Femur (tissue), 1 donor: ENCODE results near the gene PHIP.

Experiments
- DNase-seq: peaks from one replicate; pipeline ENCODE4 v3.0.0-alpha.2; 2017

Gene PHIP

DNA sequence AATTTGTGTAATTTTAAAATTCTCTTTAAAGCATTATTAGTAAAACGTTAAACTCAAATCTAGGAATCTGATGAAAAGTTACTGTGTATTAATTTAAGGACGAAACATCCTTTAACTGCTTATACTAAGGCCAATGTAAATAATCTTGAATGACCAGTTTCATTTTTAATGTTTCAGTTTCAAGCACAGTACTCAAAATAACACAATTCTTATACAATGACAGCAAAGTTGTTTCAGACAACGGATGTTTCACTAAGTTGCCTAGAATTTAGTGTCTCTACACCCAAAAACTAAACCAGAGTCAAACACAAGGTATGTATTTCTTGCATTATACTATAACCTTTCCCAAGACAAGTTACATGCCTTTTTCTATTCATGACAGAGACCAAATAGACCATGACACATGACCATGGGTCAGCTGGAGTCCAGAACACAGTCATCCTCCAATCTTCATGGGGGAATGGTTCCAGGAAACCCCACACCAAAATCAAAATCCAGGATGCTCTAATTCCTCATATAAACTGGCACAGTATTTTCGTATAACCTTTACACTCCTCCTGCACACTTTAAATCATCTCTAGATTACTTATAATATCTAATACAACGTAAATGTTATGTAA is 7.7 kb downstream of the PHIP start:
- no peak for DNase-seq

GRCh38 chr6:79066828-79067227 is 11.2 kb downstream of the PHIP start:
- no peak for DNase-seq

- DNase-seq: no peak
Measured at GRCh38 chr6:79066330-79066729, 11.7 kb downstream of the PHIP start.

DNA sequence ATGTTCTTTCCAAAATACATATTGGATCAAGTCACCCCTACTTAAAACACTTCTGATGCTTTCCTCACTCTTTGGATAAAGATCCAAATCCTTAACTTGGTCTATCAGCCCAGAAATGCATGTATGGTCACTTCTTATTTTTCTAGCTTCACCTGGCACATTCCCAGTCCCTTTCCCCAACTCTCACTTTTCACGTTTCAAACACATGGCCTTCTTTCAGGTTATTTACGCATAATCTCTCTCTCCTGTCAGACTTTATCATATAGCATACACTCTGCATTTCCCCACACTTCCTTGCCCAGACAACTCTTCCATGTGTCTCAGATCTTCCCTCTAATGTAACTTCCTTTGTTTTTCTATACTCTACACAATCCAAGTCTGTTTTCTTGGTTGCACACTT is 12.8 kb downstream of the PHIP start:
- DNase-seq: no peak

DNA sequence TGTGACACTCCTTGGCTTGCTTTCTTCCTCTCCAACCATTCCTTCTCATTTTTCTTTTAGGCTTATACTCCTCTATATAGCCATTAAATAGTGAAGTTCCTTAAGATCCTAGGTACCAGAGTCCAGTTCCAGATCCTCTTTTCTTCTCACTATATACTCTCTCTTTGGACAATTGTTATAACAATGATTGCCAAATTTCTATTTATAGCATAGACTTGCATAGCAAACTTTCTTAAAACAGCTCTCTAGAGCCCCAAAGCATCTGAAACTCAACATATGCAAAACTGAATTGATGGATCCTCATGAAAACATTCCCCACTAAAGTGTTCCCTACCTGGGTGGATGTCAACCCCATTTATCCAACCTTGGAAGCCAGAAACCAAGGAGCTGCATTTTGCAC is 13.4 kb downstream of the PHIP start:
- DNase-seq: no peak

GRCh38 chr6:79062708-79063107 is 15.3 kb downstream of the PHIP start:
- no peak for DNase-seq

DNA sequence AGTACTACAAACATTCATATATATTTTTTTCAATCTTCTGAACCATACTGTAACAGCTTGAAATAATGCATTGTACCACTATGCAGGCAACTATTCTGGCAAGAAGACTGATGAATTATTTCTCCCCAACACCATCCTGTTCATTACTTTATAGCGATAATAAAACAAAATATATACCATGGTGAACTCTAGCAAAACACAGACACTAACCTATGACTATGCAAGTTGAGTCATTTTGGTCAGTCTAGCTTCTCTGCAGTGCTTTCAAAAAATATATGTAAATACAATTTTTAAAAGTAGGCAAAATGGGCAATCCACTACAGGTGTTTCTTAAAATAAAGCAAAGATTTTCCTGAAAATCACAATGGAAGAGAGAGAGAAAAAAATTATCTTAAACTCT is 20.3 kb downstream of the PHIP start:
- no peak for DNase-seq

DNA sequence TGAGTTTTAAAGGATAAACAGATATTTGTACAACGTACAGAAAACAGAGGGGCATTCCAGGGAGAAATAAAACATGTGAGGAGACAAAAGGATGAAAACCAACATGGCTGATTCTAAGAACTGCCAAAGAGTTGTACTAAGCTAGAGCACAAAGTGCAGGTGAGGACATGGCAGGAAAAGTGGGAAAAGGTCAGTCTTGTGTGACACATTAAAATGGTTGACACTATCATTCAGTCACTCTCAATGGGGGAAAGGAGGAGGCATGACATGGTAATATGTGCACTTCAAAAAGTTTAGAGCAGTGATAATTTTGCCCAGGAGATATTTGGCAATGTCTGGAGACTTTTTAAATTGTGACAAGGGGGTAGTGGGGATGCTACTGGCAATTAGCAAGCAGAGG is 21.8 kb downstream of the PHIP start:
- DNase-seq: no peak

DNA sequence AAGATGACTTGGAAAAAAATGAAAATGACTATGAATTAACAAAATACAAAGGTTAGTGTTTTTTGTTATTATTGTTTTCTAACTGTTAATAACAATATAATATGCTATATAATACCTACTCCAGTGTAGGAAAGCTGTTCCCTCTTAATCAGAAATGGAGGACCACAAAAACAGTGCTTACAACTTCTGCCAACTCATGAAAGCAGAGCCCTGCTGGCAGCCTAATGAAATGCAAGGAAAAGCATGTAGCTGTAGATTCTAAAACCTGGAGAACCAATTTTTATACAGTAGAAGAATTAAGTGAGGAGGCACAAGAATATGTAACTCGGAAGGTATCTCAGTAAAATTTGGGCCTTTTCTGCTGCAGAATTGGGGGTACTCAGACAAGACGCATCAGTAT is 29.4 kb downstream of the PHIP start:
- DNase-seq: no peak

DNA sequence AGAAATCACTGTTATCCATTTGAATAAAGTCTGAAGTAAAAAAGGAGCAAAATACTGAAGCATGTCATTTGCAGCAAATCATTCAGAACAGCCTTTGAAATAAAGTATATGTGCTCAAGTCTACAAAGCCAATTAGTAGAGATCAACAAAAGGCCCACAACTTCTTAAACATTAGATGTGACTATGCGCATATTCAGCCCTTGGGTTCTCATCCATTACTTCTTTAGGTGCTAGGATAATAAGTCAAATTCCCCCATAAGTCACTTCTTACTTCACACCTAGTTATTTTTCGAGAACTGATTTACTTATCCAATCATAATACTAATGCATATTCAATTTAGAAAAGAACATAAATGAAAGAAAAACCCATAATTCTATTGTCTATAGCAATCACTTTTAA is 31.0 kb downstream of the PHIP start:
- DNase-seq: no peak

GRCh38 chr6:79045966-79046365 is 32.1 kb downstream of the PHIP start:
- DNase-seq: no peak

DNA sequence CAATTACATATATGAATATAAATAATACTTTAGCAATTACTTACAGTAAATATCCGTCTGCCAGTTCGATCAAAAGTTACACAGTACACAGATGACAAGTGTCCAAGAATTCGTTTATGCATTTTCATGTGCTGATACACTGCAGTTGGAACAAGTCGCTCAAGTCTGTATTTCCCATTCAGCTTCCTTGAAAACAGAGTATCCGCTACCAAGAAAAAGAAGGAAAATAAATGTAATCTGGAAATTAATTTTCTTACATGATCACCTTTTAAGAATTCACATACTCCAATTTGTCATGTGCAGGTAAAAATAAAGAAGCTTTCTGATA is 35.3 kb downstream of the PHIP start:
- DNase-seq: no peak

DNA sequence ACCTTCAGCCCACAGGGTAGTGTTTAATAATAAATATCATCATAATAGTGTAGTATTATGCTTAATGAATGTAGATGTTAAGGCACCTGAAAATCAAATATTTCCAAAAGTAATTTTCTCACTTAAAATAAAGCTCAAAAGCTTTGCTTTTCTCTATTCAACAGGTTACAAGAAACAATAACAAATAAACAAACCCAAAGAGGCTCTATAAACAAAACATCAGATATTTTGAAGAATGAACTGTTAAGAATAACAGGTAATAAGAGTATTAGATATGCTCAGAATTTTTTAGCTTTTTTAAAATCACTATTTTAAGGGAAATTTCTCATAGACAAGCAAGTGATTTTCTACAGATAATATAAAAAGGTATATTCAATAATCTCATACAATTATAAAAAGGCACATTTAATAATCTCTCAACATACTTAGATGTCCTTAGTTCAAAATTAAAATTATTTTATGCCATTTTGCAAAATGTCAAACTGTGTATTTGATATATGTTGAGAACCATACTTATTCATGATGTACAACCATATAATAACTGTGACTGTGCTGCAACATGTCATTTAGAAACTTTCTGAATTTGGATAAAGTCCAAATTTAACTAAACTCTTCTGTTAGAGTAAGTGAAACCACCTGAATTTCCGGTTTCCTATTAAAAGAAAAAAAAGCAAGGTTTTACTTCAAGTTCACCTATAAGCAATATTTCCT is 35.8 kb downstream of the PHIP start:
- DNase-seq: no peak

- no peak for DNase-seq
Measured at GRCh38 chr6:79040083-79040482, 38.0 kb downstream of the PHIP start.

- DNase-seq: no peak
Measured at GRCh38 chr6:79038061-79038460, 40.0 kb downstream of the PHIP start.

GRCh38 chr6:79034865-79035264 is 43.2 kb downstream of the PHIP start:
- DNase-seq: no peak

- no peak for DNase-seq
Measured at GRCh38 chr6:79033279-79033678, 44.8 kb downstream of the PHIP start.

DNA sequence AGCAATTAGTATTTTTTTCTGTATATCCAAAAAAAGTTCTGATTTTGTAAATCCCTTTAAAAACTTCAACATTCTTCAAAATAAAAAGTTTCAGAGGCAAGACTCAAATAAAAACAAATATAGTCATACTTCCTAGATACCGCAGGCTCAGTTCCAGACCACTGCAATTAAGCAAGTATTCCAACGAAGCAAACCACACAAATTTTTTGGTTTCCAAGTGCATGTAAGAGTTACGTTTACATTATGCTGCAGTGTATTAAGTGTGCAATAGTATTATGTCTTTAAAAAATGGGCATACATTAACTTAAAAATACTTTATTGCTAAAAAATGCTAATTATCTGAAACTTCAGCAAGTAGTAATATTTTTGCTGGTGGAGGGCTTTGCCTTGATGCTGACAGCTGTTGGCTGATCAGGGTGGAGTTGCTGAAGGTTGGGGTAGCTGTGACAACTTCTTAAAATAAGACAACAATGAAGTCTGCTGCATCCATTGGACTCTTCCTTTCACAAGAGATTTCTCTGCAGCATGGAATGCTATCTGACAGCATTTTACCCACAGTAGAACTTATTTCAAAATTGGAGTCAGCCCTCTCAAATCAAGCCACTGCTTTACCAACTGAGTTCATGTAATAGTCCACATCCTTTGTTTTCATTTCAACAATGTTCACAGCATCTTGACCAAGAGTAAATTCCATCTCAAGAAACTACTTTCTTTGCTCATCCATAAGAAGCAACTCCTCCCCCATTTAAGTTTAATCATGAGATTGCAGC is 46.0 kb downstream of the PHIP start:
- peak; percentile 27 for DNase-seq

DNA sequence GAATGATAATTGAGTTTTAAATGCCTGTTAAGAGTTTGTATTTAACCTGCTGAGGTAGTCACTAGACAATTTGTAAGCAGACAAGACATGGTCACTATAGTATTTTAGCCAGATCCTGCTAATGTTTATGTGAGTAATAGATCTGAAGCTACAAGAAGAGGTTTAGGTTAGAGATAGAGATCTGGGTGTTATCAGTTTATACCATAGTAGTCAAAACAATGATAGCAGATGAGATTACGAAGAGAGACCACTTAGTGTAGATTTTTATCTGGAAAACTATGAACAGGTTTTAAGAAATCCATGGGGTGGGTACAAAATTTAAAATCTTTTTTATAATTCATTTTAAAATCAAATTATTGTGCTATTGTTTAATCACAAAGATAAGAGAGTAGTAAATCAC is 47.5 kb downstream of the PHIP start:
- no peak for DNase-seq

GRCh38 chr6:79030023-79030422 is 48.0 kb downstream of the PHIP start:
- DNase-seq: no peak

DNA sequence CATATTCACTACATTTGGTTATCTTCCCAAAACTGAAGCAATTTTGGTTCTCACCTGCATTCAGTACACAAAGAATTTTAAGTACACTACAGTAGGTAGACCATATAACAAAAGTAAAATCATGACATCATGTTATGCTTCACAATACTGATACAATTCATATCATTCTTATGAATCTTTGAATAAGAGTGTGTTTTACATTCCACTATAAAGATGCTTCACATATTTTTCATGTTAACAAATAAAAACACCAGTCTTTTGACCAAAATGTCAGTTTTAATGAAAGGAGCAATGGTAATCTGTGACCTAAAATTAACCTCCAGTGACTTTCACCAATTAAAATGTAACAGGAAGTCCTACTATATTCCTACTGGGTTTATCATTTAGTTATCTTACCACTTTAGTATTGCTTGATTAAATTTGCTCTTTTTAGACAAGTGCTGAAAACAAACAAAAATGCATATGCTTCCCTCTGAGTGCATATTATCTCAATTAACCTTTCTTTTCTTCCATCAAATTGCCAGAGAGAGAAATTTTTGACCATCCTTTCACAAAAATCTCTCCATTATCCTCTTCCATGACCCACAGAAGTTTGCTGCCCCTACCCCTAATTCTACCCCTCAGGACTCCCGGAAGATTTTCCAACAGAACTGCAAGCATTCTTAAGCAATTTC is 49.3 kb downstream of the PHIP start:
- DNase-seq: no peak

- no peak for DNase-seq
Measured at GRCh38 chr6:79011940-79012339, 66.1 kb downstream of the PHIP start.

- DNase-seq: no peak
Measured at GRCh38 chr6:79010422-79010821, 67.6 kb downstream of the PHIP start.

GRCh38 chr6:79009819-79010218 is 68.2 kb downstream of the PHIP start:
- no peak for DNase-seq
